ENCODE results near the gene GSG1L. TPM values are rescaled to one million over a fixed set of nuclear protein-coding genes. Genes with fewer than 3 reads are reported as not detected.

Gene GSG1L
- polyA plus RNA-seq, 1 donor (not counting 4 experiments of a cell fraction or from before 2014, with no cell fraction given): not detected

DNA sequence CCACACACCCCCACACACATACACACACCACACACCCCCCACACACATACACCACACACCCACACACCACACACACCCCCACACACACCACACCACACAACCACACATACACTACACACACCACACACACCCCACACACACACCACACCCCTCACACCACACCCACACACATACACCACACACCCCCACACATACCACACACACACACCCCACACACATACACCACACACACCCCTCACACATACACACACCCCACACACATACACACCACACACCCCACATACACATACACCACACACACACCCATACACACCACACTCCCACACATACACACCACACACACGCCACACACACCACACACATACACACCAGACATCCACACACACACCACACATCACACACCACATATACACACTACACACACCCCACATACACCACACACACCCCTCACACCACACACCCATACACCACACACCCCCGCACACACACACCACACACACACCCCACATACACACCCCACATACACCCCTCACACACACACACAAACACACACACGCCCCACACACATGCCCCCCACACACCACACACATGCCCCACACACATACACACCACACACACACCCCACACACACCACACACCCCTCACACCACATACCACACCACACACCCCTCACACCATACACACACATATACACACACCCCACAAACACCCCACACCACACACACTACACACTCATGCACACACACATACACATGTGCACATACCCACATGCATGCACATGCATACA, 25.9 kb upstream of the GSG1L start:
- Histone ChIP-seq H3K4me2 (ENCODE audit: control insufficient read depth, extremely low read depth, insufficient read depth, low read depth, low read length) (no peak overlapping the region), H3K36me3 (ENCODE audit: control insufficient read depth in 2 of 2, extremely low read depth in 1 of 2, insufficient read depth in 2 of 2, low read length in 2 of 2) (peaks cover 0 to 4% of the 10 kb centered on the region in 2 experiments), H3K4me3 (ENCODE audit: control insufficient read depth in 2 of 3, extremely low read depth in 1 of 3, insufficient read depth in 2 of 3, low read depth in 1 of 3, low read length in 3 of 3) (no peak overlapping the region), H3K9ac (ENCODE audit: control insufficient read depth, extremely low read depth, insufficient read depth, low read length) (no peak overlapping the region), H3K4me1 (ENCODE audit: control insufficient read depth, extremely low read depth, insufficient read depth, low read length) (peaks cover 10% of the 10 kb centered on the region), H3K9me1 (ENCODE audit: control insufficient read depth, extremely low read depth, insufficient read depth, low read length) (no peaks in the 10 kb centered on the region), H3K79me2 (ENCODE audit: control insufficient read depth, insufficient read depth, low read length) (no peaks in the 10 kb centered on the region), H3K9me3 (ENCODE audit: control insufficient read depth, low read depth, low read length) (no peaks in the 10 kb centered on the region), H3K27me3 (ENCODE audit: control insufficient read depth, extremely low read depth, insufficient read depth, low read length) (no peaks in the 10 kb centered on the region), H4K20me1 (ENCODE audit: control insufficient read depth, extremely low read depth, insufficient read depth, low read length) (no peaks in the 10 kb centered on the region), H2AFZ (ENCODE audit: control insufficient read depth, low read length) (no peak overlapping the region), H3K27ac (ENCODE audit: control insufficient read depth, insufficient read depth, low read length) (no peak overlapping the region)
- DNase-seq (ENCODE audit: low read depth, low spot score): no peak
- dilution Hi-C loops (cut with MboI; ENCODE audit: extremely low pct_ligation_motif_present, low sequenced_read_pairs): no loop called here
- TF ChIP-seq, protein P1, sequence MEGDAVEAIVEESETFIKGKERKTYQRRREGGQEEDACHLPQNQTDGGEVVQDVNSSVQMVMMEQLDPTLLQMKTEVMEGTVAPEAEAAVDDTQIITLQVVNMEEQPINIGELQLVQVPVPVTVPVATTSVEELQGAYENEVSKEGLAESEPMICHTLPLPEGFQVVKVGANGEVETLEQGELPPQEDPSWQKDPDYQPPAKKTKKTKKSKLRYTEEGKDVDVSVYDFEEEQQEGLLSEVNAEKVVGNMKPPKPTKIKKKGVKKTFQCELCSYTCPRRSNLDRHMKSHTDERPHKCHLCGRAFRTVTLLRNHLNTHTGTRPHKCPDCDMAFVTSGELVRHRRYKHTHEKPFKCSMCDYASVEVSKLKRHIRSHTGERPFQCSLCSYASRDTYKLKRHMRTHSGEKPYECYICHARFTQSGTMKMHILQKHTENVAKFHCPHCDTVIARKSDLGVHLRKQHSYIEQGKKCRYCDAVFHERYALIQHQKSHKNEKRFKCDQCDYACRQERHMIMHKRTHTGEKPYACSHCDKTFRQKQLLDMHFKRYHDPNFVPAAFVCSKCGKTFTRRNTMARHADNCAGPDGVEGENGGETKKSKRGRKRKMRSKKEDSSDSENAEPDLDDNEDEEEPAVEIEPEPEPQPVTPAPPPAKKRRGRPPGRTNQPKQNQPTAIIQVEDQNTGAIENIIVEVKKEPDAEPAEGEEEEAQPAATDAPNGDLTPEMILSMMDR (optimal IDR thresholded peaks at IDR 0.05 in 1 of 3, IDR thresholded peaks at IDR 0.05 in 1 of 3, conservative IDR thresholded peaks at IDR 0.05 in 1 of 3; ENCODE audit: extremely low read depth in 1 of 3, insufficient read depth in 2 of 3, low read length in 3 of 3): no peak
- no peak for TF ChIP-seq EZH2 (IDR thresholded peaks at IDR 0.05; ENCODE audit: low read length)
- FAIRE-seq: no peak

DNA sequence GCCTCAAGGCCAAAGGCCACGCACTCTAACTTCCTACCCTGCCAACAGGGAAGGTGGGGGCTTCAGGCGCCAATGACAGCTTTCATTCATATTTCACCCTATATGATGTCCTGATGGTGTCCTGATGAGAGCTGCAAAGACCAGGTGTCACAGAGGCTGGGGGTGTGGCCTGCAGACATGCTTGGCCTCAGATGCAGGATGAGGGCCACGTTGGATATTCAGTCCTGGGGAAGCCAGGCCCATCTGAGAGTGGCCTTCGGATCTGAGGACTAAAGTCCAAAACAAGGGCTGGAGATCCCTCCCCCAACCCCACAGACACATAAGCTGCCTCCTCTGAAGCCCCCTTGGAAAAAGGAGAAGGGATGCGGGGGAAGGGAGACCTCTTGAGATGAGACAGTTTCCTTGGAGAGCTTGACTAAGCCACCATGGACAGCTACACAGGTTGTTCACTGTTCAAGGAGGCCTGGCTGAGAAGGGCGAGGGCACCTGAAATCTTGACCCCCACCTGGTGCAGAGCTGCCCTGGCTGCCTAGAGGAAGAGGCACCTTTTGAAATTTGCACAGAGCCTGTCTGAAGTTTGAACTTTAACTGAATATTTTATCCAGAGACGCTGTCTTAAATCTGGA, 24.3 kb upstream of the GSG1L start:
- Histone ChIP-seq H3K4me3 (ENCODE audit: control insufficient read depth in 2 of 3, extremely low read depth in 1 of 3, insufficient read depth in 2 of 3, low read depth in 1 of 3, low read length in 3 of 3) (no peak overlapping the region), H3K9me1 (ENCODE audit: control insufficient read depth, extremely low read depth, insufficient read depth, low read length) (no peaks in the 10 kb centered on the region), H3K9me3 (ENCODE audit: control insufficient read depth, low read depth, low read length) (no peaks in the 10 kb centered on the region), H3K36me3 (ENCODE audit: control insufficient read depth in 2 of 2, extremely low read depth in 1 of 2, insufficient read depth in 2 of 2, low read length in 2 of 2) (peaks cover 0 to 4% of the 10 kb centered on the region in 2 experiments), H3K4me2 (ENCODE audit: control insufficient read depth, extremely low read depth, insufficient read depth, low read depth, low read length) (no peak overlapping the region), H3K4me1 (ENCODE audit: control insufficient read depth, extremely low read depth, insufficient read depth, low read length) (peaks cover 4% of the 10 kb centered on the region), H2AFZ (ENCODE audit: control insufficient read depth, low read length) (no peak overlapping the region), H3K79me2 (ENCODE audit: control insufficient read depth, insufficient read depth, low read length) (no peaks in the 10 kb centered on the region), H3K27ac (ENCODE audit: control insufficient read depth, insufficient read depth, low read length) (no peak overlapping the region), H4K20me1 (ENCODE audit: control insufficient read depth, extremely low read depth, insufficient read depth, low read length) (no peaks in the 10 kb centered on the region), H3K9ac (ENCODE audit: control insufficient read depth, extremely low read depth, insufficient read depth, low read length) (no peak overlapping the region), H3K27me3 (ENCODE audit: control insufficient read depth, extremely low read depth, insufficient read depth, low read length) (no peaks in the 10 kb centered on the region)
- dilution Hi-C loops (cut with MboI; ENCODE audit: extremely low pct_ligation_motif_present, low sequenced_read_pairs): no loop called here
- DNase-seq (ENCODE audit: low read depth, low spot score) (no peak), FAIRE-seq (no peak)
- TF ChIP-seq EZH2 (IDR thresholded peaks at IDR 0.05; ENCODE audit: low read length): no peak
- TF ChIP-seq, protein P1 (optimal IDR thresholded peaks at IDR 0.05 in 1 of 3, IDR thresholded peaks at IDR 0.05 in 1 of 3, conservative IDR thresholded peaks at IDR 0.05 in 1 of 3; ENCODE audit: extremely low read depth in 1 of 3, insufficient read depth in 2 of 3, low read length in 3 of 3): no peak

Data from keratinocyte (primary cell).